Endothelial cell of umbilical vein (primary cell): ENCODE results near the gene MPIG6B.

Experiments
- CTCF ChIP-seq, 2 donors: IDR thresholded peaks; 1 replicate in 1 of 2; 2 replicates in 1 of 2; pipeline ENCODE4 v1.5.1; 2011; ENCODE audit warnings: low read length in 2 of 2, mild to moderate bottlenecking in 2 of 2, moderate library complexity in 2 of 2, control low read depth in 1 of 2, inconsistent platforms in 1 of 2, low read depth in 1 of 2; ENCODE audit not compliant: insufficient read depth in 1 of 2; ENCODE audit errors: extremely low read depth in 1 of 2
- EZH2 ChIP-seq: IDR thresholded peaks from 2 replicates; pipeline ENCODE4 v1.6.1; 2012; ENCODE audit warnings: borderline replicate concordance, low read depth, mild to moderate bottlenecking, moderate library complexity, low read length, inconsistent platforms; ENCODE audit not compliant: severe bottlenecking
- GATA2 ChIP-seq: IDR thresholded peaks from 2 replicates; pipeline ENCODE4 v1.7.0; 2011; ENCODE audit warnings: low read depth, mild to moderate bottlenecking, moderate library complexity, mixed read lengths, low read length; ENCODE audit not compliant: insufficient read length, insufficient read depth
- JUN ChIP-seq: IDR thresholded peaks from 2 replicates; pipeline ENCODE4 v1.6.1; 2011; ENCODE audit warnings: borderline replicate concordance, low read depth; ENCODE audit not compliant: insufficient read length, insufficient read depth
- MAX ChIP-seq: IDR thresholded peaks from 2 replicates; pipeline ENCODE4 v1.6.1; 2011; ENCODE audit not compliant: insufficient read depth, insufficient read length
- POLR2A ChIP-seq: IDR thresholded peaks from 2 replicates; pipeline ENCODE4 v1.6.1; 2012; ENCODE audit warnings: low read depth, mild to moderate bottlenecking, control low read depth, low read length

- TF ChIP-seq CTCF (IDR thresholded peaks at IDR 0.05; ENCODE audit: extremely low read depth in 1 of 2, insufficient read depth in 1 of 2, low read depth in 1 of 2, low read length in 2 of 2), result no peak
- no peak for TF ChIP-seq JUN
- no peak for TF ChIP-seq EZH2
- no peak for TF ChIP-seq POLR2A
- no peak for TF ChIP-seq MAX
- no peak for TF ChIP-seq GATA2
These were observed 13.7 kb downstream of the MPIG6B start for GRCh38 chr6:31736768-31737314.
